ENCODE data around the gene SPDYE9.
"Not testable (repeated sequence)": the region's sequence is repeated elsewhere in the genome, so short reads cannot be mapped to it uniquely, and the experiment has no call there.

Gene SPDYE9

GRCh38 chr7:73085938-73086337 lies at the start of gene SPDYE9:
SPDYE9 (minus strand) TSS chr7:73086038; CDS start chr7:73084238, 1,800 bp downstream.
- not testable (repeated sequence) for DNase-seq

- DNase-seq: not testable (repeated sequence)
These were observed 49.0 kb upstream of the SPDYE9 start for GRCh38 chr7:73134866-73135265.

GRCh38 chr7:73132651-73133217 lies 46.9 kb upstream of the SPDYE9 start:
- DNase-seq: not testable (repeated sequence)

GRCh38 chr7:73130612-73131011 lies 44.8 kb upstream of the SPDYE9 start:
- DNase-seq: not testable (repeated sequence)

GRCh38 chr7:73124126-73124525 lies 38.3 kb upstream of the SPDYE9 start:
- not testable (repeated sequence) for DNase-seq

- not testable (repeated sequence) for DNase-seq
These were observed 37.1 kb upstream of the SPDYE9 start for GRCh38 chr7:73122778-73123447.

GRCh38 chr7:73118155-73118554 lies 32.3 kb upstream of the SPDYE9 start:
- DNase-seq: not testable (repeated sequence)

- not testable (repeated sequence) for DNase-seq
These were observed 28.0 kb downstream of the SPDYE9 start, which contains the start of gene SPDYE11 for GRCh38 chr7:73057811-73058210. SPDYE11 (minus strand) TSS chr7:73057911; CDS start chr7:73056111, 1,800 bp downstream.

GRCh38 chr7:73029666-73030065 lies 56.2 kb downstream of the SPDYE9 start, which contains the start of gene SPDYE8:
SPDYE8 (minus strand) TSS chr7:73029766; CDS start chr7:73027966, 1,800 bp downstream.
- DNase-seq: not testable (repeated sequence)
